ENCODE data around the gene P2RY2.

P2RY2 gene

GRCh38 chr11:73235236-73235786 lies 17.2 kb downstream of the P2RY2 start:
- Histone ChIP-seq H3K9ac (ENCODE audit: insufficient read length, low read depth) (no peak overlapping the region), H3K4me3 (ENCODE audit: insufficient read length, low read depth) (no peak overlapping the region), H3K9me3 (ENCODE audit: insufficient read depth, low read length) (no peaks in the 10 kb centered on the region), H3K4me1 (ENCODE audit: insufficient read depth, insufficient read length) (peaks cover 7% of the 10 kb centered on the region), H3K36me3 (ENCODE audit: insufficient read depth, insufficient read length, low read length) (no peaks in the 10 kb centered on the region), H3K27me3 (ENCODE audit: insufficient read depth, insufficient read length) (no peaks in the 10 kb centered on the region)
- DNase-seq (ENCODE audit: low read depth, low spot score), result no peak
- TF ChIP-seq YY1 (IDR thresholded peaks at IDR 0.05; ENCODE audit: insufficient read depth, insufficient read length), result no peak
- TF ChIP-seq ZNF274 (IDR thresholded peaks at IDR 0.05; ENCODE audit: low read depth, low read length), result no peak
- no peak for TF ChIP-seq SUZ12 (IDR thresholded peaks at IDR 0.05; ENCODE audit: extremely low read depth, insufficient read depth, insufficient read length)

- no peak for DNase-seq (ENCODE audit: low read depth, low spot score)
- H3K9ac ChIP-seq (ENCODE audit: insufficient read length, low read depth), result no peak overlapping the region
- no peaks in the 10 kb centered on the region for H3K9me3 ChIP-seq (ENCODE audit: insufficient read depth, low read length)
- peaks cover 7% of the 10 kb centered on the region for H3K4me1 ChIP-seq (ENCODE audit: insufficient read depth, insufficient read length)
- TF ChIP-seq SUZ12 (IDR thresholded peaks at IDR 0.05; ENCODE audit: extremely low read depth, insufficient read depth, insufficient read length) (no peak), YY1 (IDR thresholded peaks at IDR 0.05; ENCODE audit: insufficient read depth, insufficient read length) (no peak), ZNF274 (IDR thresholded peaks at IDR 0.05; ENCODE audit: low read depth, low read length) (no peak)
- H3K36me3 ChIP-seq (ENCODE audit: insufficient read depth, insufficient read length, low read length), result no peaks in the 10 kb centered on the region
- no peaks in the 10 kb centered on the region for H3K27me3 ChIP-seq (ENCODE audit: insufficient read depth, insufficient read length)
- no peak overlapping the region for H3K4me3 ChIP-seq (ENCODE audit: insufficient read length, low read depth)
Measured at GRCh38 chr11:73236205-73236765, 18.2 kb downstream of the P2RY2 start.

- peak; percentile 58 for DNase-seq (ENCODE audit: low read depth, low spot score)
- H3K9me3 ChIP-seq (ENCODE audit: insufficient read depth, low read length), result no peaks in the 10 kb centered on the region
- no peaks in the 10 kb centered on the region for H3K36me3 ChIP-seq (ENCODE audit: insufficient read depth, insufficient read length, low read length)
- no peaks in the 10 kb centered on the region for H3K27me3 ChIP-seq (ENCODE audit: insufficient read depth, insufficient read length)
- H3K4me1 ChIP-seq (ENCODE audit: insufficient read depth, insufficient read length), result peaks cover 7% of the 10 kb centered on the region
- no peak for TF ChIP-seq SUZ12 (IDR thresholded peaks at IDR 0.05; ENCODE audit: extremely low read depth, insufficient read depth, insufficient read length)
- no peak for TF ChIP-seq ZNF274 (IDR thresholded peaks at IDR 0.05; ENCODE audit: low read depth, low read length)
- no peak for TF ChIP-seq YY1 (IDR thresholded peaks at IDR 0.05; ENCODE audit: insufficient read depth, insufficient read length)
- no peak overlapping the region for H3K9ac ChIP-seq (ENCODE audit: insufficient read length, low read depth)
- H3K4me3 ChIP-seq (ENCODE audit: insufficient read length, low read depth), result no peak overlapping the region
Measured at GRCh38 chr11:73236854-73237253, 18.8 kb downstream of the P2RY2 start.

- Histone ChIP-seq H3K9ac (ENCODE audit: insufficient read length, low read depth) (no peak overlapping the region), H3K4me3 (ENCODE audit: insufficient read length, low read depth) (no peak overlapping the region), H3K4me1 (ENCODE audit: insufficient read depth, insufficient read length) (peaks cover 7% of the 10 kb centered on the region), H3K36me3 (ENCODE audit: insufficient read depth, insufficient read length, low read length) (no peaks in the 10 kb centered on the region), H3K9me3 (ENCODE audit: insufficient read depth, low read length) (no peaks in the 10 kb centered on the region), H3K27me3 (ENCODE audit: insufficient read depth, insufficient read length) (no peaks in the 10 kb centered on the region)
- DNase-seq (ENCODE audit: low read depth, low spot score), result no peak
- TF ChIP-seq YY1 (IDR thresholded peaks at IDR 0.05; ENCODE audit: insufficient read depth, insufficient read length), result no peak
- TF ChIP-seq ZNF274 (IDR thresholded peaks at IDR 0.05; ENCODE audit: low read depth, low read length), result no peak
- no peak for TF ChIP-seq SUZ12 (IDR thresholded peaks at IDR 0.05; ENCODE audit: extremely low read depth, insufficient read depth, insufficient read length)
Measured at GRCh38 chr11:73237471-73238290, 19.6 kb downstream of the P2RY2 start.

GRCh38 chr11:73239111-73239521 lies 21.0 kb downstream of the P2RY2 start:
- peaks cover 10% of the 10 kb centered on the region for H3K4me1 ChIP-seq (ENCODE audit: insufficient read depth, insufficient read length)
- TF ChIP-seq ZNF274 (IDR thresholded peaks at IDR 0.05; ENCODE audit: low read depth, low read length) (no peak), YY1 (IDR thresholded peaks at IDR 0.05; ENCODE audit: insufficient read depth, insufficient read length) (no peak), SUZ12 (IDR thresholded peaks at IDR 0.05; ENCODE audit: extremely low read depth, insufficient read depth, insufficient read length) (no peak)
- H3K9me3 ChIP-seq (ENCODE audit: insufficient read depth, low read length), result no peaks in the 10 kb centered on the region
- no peak overlapping the region for H3K4me3 ChIP-seq (ENCODE audit: insufficient read length, low read depth)
- DNase-seq (ENCODE audit: low read depth, low spot score), result no peak
- H3K36me3 ChIP-seq (ENCODE audit: insufficient read depth, insufficient read length, low read length), result no peaks in the 10 kb centered on the region
- no peaks in the 10 kb centered on the region for H3K27me3 ChIP-seq (ENCODE audit: insufficient read depth, insufficient read length)
- no peak overlapping the region for H3K9ac ChIP-seq (ENCODE audit: insufficient read length, low read depth)

GRCh38 chr11:73239571-73240189 lies 21.6 kb downstream of the P2RY2 start:
- no peaks in the 10 kb centered on the region for H3K9me3 ChIP-seq (ENCODE audit: insufficient read depth, low read length)
- H3K36me3 ChIP-seq (ENCODE audit: insufficient read depth, insufficient read length, low read length), result no peaks in the 10 kb centered on the region
- H3K4me1 ChIP-seq (ENCODE audit: insufficient read depth, insufficient read length), result peaks cover 10% of the 10 kb centered on the region
- no peak overlapping the region for H3K9ac ChIP-seq (ENCODE audit: insufficient read length, low read depth)
- no peak for DNase-seq (ENCODE audit: low read depth, low spot score)
- TF ChIP-seq YY1 (IDR thresholded peaks at IDR 0.05; ENCODE audit: insufficient read depth, insufficient read length) (no peak), SUZ12 (IDR thresholded peaks at IDR 0.05; ENCODE audit: extremely low read depth, insufficient read depth, insufficient read length) (no peak), ZNF274 (IDR thresholded peaks at IDR 0.05; ENCODE audit: low read depth, low read length) (no peak)
- H3K4me3 ChIP-seq (ENCODE audit: insufficient read length, low read depth), result no peak overlapping the region
- H3K27me3 ChIP-seq (ENCODE audit: insufficient read depth, insufficient read length), result no peaks in the 10 kb centered on the region
